Mesenchymal stem cell (in vitro differentiated cells and primary cell): Measurements from ENCODE around the gene LRP1.

Source experiments
- DNase-seq: peaks from one replicate; pipeline ENCODE4 v3.0.0-alpha.2; 2013
- H2AFZ ChIP-seq: one replicate; pipeline ENCODE4 v1.6.1; 2013; ENCODE audit warnings: low read depth, mild to moderate bottlenecking, control low read depth, inconsistent platforms, low read length, moderate library complexity
- H2AK5ac ChIP-seq: 2 replicates; pipeline ENCODE4 v1.6.1; 2013; ENCODE audit warnings: low read length, moderate library complexity, mild to moderate bottlenecking, inconsistent platforms; ENCODE audit not compliant: severe bottlenecking
- H2BK120ac ChIP-seq: one replicate; pipeline ENCODE4 v1.6.1; 2013; ENCODE audit warnings: low read depth, mild to moderate bottlenecking, inconsistent platforms, low read length, moderate library complexity
- H2BK12ac ChIP-seq, 2 experiments: one replicate each; pipeline ENCODE4 v1.6.1; 2013; ENCODE audit warnings: inconsistent platforms in 2 of 2, low read length in 2 of 2, mild to moderate bottlenecking in 2 of 2, moderate library complexity in 2 of 2, control low read depth in 1 of 2
- H2BK15ac ChIP-seq: one replicate; pipeline ENCODE4 v1.6.1; 2013; ENCODE audit warnings: mild to moderate bottlenecking, low read depth, inconsistent platforms; ENCODE audit not compliant: poor library complexity, severe bottlenecking
- H2BK5ac ChIP-seq: 2 replicates; pipeline ENCODE4 v1.6.1; 2013; ENCODE audit warnings: low read depth, mild to moderate bottlenecking, low read length, control low read depth, inconsistent platforms; ENCODE audit not compliant: poor library complexity, severe bottlenecking
- H3K14ac ChIP-seq, 2 experiments: one replicate each; pipeline ENCODE4 v1.6.1; 2013; ENCODE audit warnings: inconsistent platforms in 2 of 2, low read length in 2 of 2, control low read depth in 1 of 2, mild to moderate bottlenecking in 1 of 2, moderate library complexity in 1 of 2
- H3K18ac ChIP-seq, 2 experiments: one replicate each; pipeline ENCODE4 v1.6.1; 2013; ENCODE audit warnings: inconsistent platforms in 2 of 2, low read length in 2 of 2, control low read depth in 1 of 2, low read depth in 1 of 2, mild to moderate bottlenecking in 1 of 2
- H3K23ac ChIP-seq, 2 experiments: one replicate each; pipeline ENCODE4 v1.6.1; 2013; ENCODE audit warnings: inconsistent platforms in 2 of 2, low read length in 2 of 2, mild to moderate bottlenecking in 2 of 2, moderate library complexity in 2 of 2, control low read depth in 1 of 2
- H3K27ac ChIP-seq: 2 replicates; pipeline ENCODE4 v1.5.1; 2013; ENCODE audit warnings: mild to moderate bottlenecking, moderate library complexity, low read length, control low read depth, inconsistent platforms; ENCODE audit not compliant: poor library complexity, severe bottlenecking
- H3K27me3 ChIP-seq, 2 experiments: 2 replicates each; pipeline versions ENCODE4 v1.6.1 to v1.7.0; 2013; ENCODE audit warnings: low read length in 2 of 2, mild to moderate bottlenecking in 2 of 2, moderate library complexity in 2 of 2, control low read depth in 1 of 2, inconsistent platforms in 1 of 2; ENCODE audit not compliant: control insufficient read depth in 1 of 2, insufficient read depth in 1 of 2
- H3K36me3 ChIP-seq, 2 experiments: 2 replicates each; pipeline versions ENCODE4 v1.6.1 to v1.7.0; 2013; ENCODE audit warnings: low read length in 2 of 2, control low read depth in 1 of 2, inconsistent platforms in 1 of 2, low read depth in 1 of 2, mild to moderate bottlenecking in 1 of 2; ENCODE audit not compliant: insufficient read depth in 2 of 2, control insufficient read depth in 1 of 2
- H3K4ac ChIP-seq, 2 experiments: one replicate each; pipeline ENCODE4 v1.6.1; 2013; ENCODE audit warnings: inconsistent platforms in 2 of 2, low read length in 2 of 2, mild to moderate bottlenecking in 2 of 2, moderate library complexity in 2 of 2, control low read depth in 1 of 2, low read depth in 1 of 2
- H3K4me1 ChIP-seq: 2 replicates; pipeline ENCODE4 v1.6.1; 2013; ENCODE audit warnings: low read depth, low read length, control low read depth; ENCODE audit not compliant: control insufficient read depth, insufficient read depth
- H3K4me2 ChIP-seq: 2 replicates; pipeline ENCODE4 v1.6.1; 2013; ENCODE audit warnings: low read length, mild to moderate bottlenecking, inconsistent platforms; ENCODE audit not compliant: poor library complexity, severe bottlenecking
- H3K4me3 ChIP-seq, 2 experiments: 2 replicates each; pipeline versions ENCODE4 v1.5.1 to v1.7.0; 2013; ENCODE audit warnings: low read length in 2 of 2, mild to moderate bottlenecking in 2 of 2, control low read depth in 1 of 2, low read depth in 1 of 2; ENCODE audit not compliant: insufficient read depth in 1 of 2
- H3K79me1 ChIP-seq: replicated peaks from 2 replicates; pipeline ENCODE4 v1.6.1; 2013; ENCODE audit warnings: mild to moderate bottlenecking, control low read depth, low read length, inconsistent platforms; ENCODE audit not compliant: poor library complexity, severe bottlenecking
- H3K9ac ChIP-seq: 2 replicates; pipeline ENCODE4 v1.7.0; 2013; ENCODE audit warnings: mild to moderate bottlenecking, low read length, moderate library complexity
- H3K9me3 ChIP-seq: 2 replicates; pipeline ENCODE4 v1.7.0; 2013; ENCODE audit warnings: mild to moderate bottlenecking, low read length; ENCODE audit not compliant: control insufficient read depth
- H4K8ac ChIP-seq: one replicate; pipeline ENCODE4 v1.6.1; 2013; ENCODE audit warnings: inconsistent platforms, mild to moderate bottlenecking, low read length, moderate library complexity
- H4K91ac ChIP-seq: one replicate; pipeline ENCODE4 v1.6.1; 2013; ENCODE audit warnings: mild to moderate bottlenecking, low read length, inconsistent platforms
- WGBS: methylation state at CpG from one replicate; pipeline ENCODE4 v1.1.7; 2013; ENCODE audit warnings: mixed read lengths; 5-methylcytosine and 5-hydroxymethylcytosine counted together

Gene LRP1

GRCh38 chr12:57135527-57136326 is 7.4 kb downstream of the LRP1 start:
- H3K36me3 ChIP-seq = peaks cover 43 to 66% of the 10 kb centered on the region in 2 experiments
- H4K8ac ChIP-seq = peak overlapping the region; percentile 29
- H2BK120ac ChIP-seq = peak overlapping the region; percentile 40
- H3K4me1 ChIP-seq = peaks cover 44% of the 10 kb centered on the region
- peak overlapping the region in 1 of 2 experiments; percentile 68 for H2BK12ac ChIP-seq
- no peak overlapping the region for H3K23ac ChIP-seq
- H2BK15ac ChIP-seq = no peak overlapping the region
- H3K27ac ChIP-seq = peak overlapping the region; percentile 36
- H2BK5ac ChIP-seq = no peak overlapping the region
- peak overlapping the region; percentile 95 for H3K9ac ChIP-seq
- H3K9me3 ChIP-seq = no peaks in the 10 kb centered on the region
- H3K4me3 ChIP-seq = peak overlapping the region in 1 of 2 experiments; percentile 56
- no peak overlapping the region for H2AK5ac ChIP-seq
- no peak overlapping the region for H2AFZ ChIP-seq
- peak overlapping the region; percentile 10 for H3K4me2 ChIP-seq
- H4K91ac ChIP-seq = peak overlapping the region; percentile 12
- H3K27me3 ChIP-seq = no peaks in the 10 kb centered on the region
- H3K79me1 ChIP-seq = peaks cover 23% of the 10 kb centered on the region
- peak; percentile 39 for DNase-seq
- peak overlapping the region in 1 of 2 experiments; percentile 44 for H3K14ac ChIP-seq
- H3K4ac ChIP-seq = peak overlapping the region; percentile 29 to 68
- H3K18ac ChIP-seq = peak overlapping the region in 1 of 2 experiments; percentile 68
- WGBS = 22% methylated on average over 13 of the region's 18 CpGs

- Histone ChIP-seq H3K79me1 (peaks cover 45% of the 10 kb centered on the region), H2BK5ac (no peak overlapping the region), H3K9me3 (no peaks in the 10 kb centered on the region), H4K8ac (no peak overlapping the region), H2BK15ac (no peak overlapping the region), H2BK12ac (no peak overlapping the region), H3K27ac (no peak overlapping the region), H3K36me3 (peaks cover 69% of the 10 kb centered on the region in 2 experiments), H3K23ac (peak overlapping the region in 1 of 2 experiments; percentile 2), H4K91ac (no peak overlapping the region), H2AK5ac (no peak overlapping the region), H3K4me1 (peaks cover 20% of the 10 kb centered on the region), H3K4me2 (no peak overlapping the region), H3K14ac (no peak overlapping the region), H3K4ac (no peak overlapping the region), H2AFZ (no peak overlapping the region), H2BK120ac (no peak overlapping the region), H3K27me3 (no peaks in the 10 kb centered on the region), H3K9ac (peak overlapping the region; percentile 72), H3K4me3 (peak overlapping the region in 1 of 2 experiments; percentile 30), H3K18ac (no peak overlapping the region)
- 80% methylated on average over 9 of the region's 13 CpGs for WGBS
- no peak for DNase-seq
Measured at GRCh38 chr12:57138526-57139272, 10.4 kb downstream of the LRP1 start.

GRCh38 chr12:57139796-57140649 is 11.7 kb downstream of the LRP1 start:
- Histone ChIP-seq H4K8ac (peak overlapping the region; percentile 19), H3K4me2 (no peak overlapping the region), H3K79me1 (peaks cover 48% of the 10 kb centered on the region), H3K4me3 (peak overlapping the region in 1 of 2 experiments; percentile 30), H3K23ac (no peak overlapping the region), H2AFZ (no peak overlapping the region), H3K9me3 (no peaks in the 10 kb centered on the region), H2BK15ac (no peak overlapping the region), H3K9ac (peak overlapping the region; percentile 72), H2AK5ac (no peak overlapping the region), H3K4me1 (peaks cover 17% of the 10 kb centered on the region), H2BK120ac (no peak overlapping the region), H3K4ac (no peak overlapping the region), H2BK5ac (no peak overlapping the region), H3K36me3 (peaks cover 72 to 81% of the 10 kb centered on the region in 2 experiments), H2BK12ac (no peak overlapping the region), H3K14ac (no peak overlapping the region), H4K91ac (no peak overlapping the region), H3K27ac (no peak overlapping the region), H3K18ac (no peak overlapping the region), H3K27me3 (no peaks in the 10 kb centered on the region)
- 72% methylated on average over 5 of the region's 6 CpGs for WGBS
- no peak for DNase-seq
